GM21717 (cell line): ENCODE measurements around the gene GSTM4.

Experiments used
- ATAC-seq: cut with Tn5 transposase; IDR thresholded peaks from one replicate; pipeline ENCODE4 v1.9.1; 2021; ENCODE audit warnings: mild to moderate bottlenecking, moderate library complexity; ENCODE audit not compliant: unreplicated experiment

Gene GSTM4

DNA sequence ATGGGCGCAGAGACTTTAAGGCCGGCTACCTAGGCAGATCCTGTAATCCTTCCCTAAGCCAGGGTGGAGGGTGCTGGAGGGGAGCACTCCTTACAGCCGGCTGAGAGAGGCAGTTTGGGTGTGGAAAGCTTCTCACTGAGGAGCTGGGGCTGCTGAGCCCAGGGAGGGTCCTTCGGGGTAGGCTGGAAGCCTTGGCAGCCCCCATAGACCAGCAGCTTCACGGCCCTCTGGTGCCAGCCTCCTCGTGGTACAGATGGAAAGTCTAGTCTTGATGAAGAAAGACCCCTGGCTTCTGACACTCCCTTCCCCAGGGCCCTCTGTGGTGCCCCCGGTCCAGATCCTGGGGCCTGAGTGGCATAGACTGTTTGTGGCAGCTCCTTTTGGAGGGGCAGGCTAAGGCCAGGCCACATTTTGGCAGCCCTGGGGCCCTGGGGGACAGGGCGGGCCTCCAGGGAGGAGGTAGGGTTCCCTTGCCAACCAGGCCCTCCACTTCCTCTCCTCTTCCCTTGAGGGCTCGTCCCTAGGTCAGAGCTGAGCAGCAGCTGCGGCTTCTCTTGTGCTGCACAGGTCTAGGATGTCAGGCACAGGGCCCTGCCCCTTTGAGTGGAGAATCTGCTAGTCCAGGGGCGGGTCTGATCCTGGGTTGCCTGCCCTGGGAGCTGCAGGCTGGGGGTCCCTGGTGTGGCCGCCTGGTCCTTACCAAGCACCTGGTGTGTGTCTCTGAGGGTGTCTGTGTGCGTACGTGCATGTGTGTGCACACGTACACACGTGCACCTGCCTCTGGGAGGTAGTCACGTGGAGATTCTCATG, 31.5 kb upstream of the GSTM4 start:
- no peak for ATAC-seq

DNA sequence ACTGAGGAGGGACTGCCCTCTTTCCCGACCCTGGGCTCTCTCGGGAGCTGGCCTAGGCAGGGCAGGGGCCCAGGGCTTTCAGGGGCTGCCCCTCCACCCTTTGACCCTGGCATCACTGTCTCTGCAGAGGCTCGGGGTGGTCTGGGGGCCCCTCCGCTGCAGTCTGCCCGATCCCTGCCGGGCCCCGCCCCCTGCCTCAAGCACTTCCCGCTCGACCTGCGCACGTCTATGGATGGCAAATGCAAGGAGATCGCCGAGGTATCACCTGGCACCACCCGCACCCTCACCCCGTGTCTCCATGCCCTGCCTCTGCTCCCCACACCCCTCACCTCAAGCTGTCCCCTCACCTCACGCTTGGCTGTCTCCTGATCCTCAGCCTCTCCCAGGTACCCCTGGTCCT, 30.7 kb upstream of the GSTM4 start:
- ATAC-seq, result no peak

DNA sequence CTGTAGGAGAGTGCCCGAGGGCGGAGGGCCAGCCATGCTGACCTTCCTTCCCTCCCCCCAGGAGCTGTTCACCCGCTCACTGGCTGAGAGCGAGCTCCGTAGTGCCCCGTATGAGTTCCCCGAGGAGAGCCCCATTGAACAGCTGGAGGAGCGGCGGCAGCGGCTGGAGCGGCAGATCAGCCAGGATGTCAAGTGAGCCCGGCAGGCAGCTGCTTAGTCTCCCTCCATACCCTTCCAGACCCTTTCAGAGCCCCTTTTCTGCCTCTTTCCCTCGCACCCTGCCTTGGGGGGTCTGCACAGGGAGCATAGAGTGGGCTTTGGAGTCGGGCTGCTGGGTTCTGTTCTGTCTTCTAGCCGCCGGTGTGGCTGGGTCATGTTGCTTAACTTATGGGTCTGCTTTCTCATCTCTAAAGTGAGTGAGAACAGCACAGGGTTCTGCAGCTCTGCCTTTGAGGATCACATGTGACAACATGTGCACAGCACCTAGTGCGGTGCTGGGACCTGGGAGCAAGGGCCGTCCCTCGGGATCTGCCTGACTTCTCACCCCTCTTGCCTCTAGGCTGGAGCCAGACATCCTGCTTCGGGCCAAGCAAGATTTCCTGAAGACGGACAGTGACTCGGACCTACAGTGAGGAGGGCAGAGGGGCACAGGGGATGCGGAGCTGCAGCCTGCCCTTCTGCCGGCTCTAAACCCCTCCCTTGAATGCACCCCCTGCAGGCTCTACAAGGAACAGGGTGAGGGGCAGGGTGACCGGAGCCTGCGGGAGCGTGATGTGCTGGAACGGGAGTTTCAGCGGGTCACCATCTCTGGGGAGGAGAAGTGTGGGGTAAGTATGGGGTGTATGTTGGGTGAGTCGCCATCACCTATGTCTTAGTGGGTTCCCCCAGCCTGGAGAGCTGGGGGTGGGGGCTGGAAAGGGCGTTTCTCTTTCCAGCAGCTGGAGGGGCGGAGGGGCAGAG, 30.0 kb upstream of the GSTM4 start:
- ATAC-seq, result no peak

DNA sequence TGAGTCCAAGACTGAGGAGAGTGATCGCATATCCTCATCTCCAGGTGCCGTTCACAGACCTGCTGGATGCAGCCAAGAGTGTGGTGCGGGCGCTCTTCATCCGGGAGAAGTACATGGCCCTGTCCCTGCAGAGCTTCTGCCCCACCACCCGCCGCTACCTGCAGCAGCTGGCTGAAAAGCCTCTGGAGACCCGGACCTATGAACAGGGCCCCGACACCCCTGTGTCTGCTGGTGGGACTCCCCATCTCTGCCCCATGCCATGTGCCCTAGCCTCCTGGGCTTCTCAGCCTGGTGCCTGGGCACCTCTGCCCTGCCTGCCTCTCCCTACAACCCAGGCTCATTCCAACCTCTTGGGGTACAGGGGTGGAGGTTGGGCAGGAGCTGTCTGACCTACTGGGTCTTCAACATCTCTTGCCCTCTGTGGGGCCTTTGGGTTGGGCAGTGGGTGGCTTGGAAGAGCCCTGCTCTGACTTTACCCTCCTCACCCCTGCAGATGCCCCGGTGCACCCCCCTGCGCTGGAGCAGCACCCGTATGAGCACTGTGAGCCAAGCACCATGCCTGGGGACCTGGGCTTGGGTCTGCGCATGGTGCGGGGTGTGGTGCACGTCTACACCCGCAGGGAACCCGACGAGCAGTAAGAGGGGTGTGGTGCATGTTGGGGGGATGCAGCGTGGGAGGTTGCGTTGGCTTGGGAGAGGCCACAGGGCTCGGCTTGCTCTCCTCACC, 29.1 kb upstream of the GSTM4 start:
- ATAC-seq, result no peak

DNA sequence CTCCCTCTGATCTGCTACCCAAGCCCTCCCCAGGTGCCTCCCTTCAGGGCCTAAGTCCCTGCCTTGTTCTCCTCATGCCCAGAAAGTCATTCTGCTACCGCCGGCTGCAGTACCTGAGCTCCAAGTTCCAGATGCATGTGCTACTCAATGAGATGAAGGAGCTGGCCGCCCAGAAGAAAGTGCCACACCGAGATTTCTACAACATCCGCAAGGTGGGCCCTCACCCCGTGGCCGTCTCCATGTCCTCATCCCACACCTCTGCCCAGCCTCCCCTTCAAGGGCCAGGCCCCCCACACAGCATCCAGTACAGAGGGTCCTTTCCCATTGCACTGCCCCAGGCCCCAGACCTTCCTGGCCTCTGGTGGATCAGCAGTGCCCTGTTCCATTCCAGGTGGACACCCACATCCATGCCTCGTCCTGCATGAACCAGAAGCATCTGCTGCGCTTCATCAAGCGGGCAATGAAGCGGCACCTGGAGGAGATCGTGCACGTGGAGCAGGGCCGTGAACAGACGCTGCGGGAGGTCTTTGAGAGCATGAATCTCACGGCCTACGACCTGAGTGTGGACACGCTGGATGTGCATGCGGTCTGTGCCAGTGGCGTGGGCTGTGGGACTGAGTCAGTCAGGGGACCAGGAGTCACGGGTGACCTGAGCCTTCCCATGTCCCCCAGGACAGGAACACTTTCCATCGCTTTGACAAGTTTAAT, 28.1 kb upstream of the GSTM4 start:
- no peak for ATAC-seq

DNA sequence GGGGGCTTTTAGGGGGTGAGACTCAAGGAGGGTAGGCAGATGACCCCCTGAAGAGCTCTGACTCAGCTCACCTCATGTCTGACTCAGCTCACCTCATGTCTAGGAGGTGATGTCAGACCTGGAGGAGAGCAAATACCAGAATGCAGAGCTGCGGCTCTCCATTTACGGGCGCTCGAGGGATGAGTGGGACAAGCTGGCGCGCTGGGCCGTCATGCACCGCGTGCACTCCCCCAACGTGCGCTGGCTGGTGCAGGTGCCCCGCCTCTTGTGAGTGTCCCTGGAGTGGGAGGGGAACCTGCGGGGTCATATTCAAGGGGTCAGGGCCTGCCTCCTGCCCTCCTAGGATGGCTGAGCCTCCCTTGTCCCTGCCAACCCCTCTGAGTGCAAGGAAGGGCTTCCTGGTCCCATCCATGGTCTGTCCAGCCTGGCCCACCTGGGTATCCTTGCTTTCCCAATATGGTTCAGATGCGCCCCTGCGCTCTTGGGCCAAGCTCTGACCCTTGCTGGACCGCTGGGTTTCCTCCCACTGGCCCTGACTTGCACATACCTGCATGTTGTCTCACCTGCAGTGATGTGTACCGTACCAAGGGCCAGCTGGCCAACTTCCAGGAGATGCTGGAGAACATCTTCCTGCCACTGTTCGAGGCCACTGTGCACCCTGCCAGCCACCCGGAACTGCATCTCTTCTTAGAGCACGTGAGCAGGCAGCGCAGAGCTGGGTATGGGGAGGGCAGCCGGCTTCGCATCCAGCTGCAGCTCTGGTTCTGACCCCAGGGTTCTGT, 27.2 kb upstream of the GSTM4 start:
- no peak for ATAC-seq

DNA sequence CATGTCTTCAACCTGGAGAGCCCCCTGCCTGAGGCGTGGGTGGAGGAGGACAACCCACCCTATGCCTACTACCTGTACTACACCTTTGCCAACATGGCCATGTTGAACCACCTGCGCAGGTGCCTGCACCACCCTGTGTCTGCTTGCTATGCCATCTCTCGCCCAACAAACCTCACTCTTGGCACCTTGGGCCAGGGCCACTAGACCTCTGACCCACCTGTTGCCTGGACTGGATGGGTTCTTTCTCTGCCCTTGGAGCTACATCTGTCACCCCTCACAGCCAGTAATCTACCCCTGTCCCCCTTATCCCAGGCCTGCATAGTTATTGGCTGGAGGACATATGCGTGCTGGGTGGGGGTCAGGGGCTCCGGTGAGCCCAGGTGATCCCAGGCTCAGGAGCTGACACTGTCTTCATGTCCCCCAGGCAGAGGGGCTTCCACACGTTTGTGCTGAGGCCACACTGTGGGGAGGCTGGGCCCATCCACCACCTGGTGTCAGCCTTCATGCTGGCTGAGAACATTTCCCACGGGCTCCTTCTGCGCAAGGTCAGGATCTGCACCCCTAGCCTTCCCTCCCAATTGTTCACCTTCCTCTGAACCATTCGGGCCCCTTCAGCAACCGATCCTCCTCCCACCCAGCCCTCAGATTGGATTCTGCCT, 26.4 kb upstream of the GSTM4 start:
- no peak for ATAC-seq

DNA sequence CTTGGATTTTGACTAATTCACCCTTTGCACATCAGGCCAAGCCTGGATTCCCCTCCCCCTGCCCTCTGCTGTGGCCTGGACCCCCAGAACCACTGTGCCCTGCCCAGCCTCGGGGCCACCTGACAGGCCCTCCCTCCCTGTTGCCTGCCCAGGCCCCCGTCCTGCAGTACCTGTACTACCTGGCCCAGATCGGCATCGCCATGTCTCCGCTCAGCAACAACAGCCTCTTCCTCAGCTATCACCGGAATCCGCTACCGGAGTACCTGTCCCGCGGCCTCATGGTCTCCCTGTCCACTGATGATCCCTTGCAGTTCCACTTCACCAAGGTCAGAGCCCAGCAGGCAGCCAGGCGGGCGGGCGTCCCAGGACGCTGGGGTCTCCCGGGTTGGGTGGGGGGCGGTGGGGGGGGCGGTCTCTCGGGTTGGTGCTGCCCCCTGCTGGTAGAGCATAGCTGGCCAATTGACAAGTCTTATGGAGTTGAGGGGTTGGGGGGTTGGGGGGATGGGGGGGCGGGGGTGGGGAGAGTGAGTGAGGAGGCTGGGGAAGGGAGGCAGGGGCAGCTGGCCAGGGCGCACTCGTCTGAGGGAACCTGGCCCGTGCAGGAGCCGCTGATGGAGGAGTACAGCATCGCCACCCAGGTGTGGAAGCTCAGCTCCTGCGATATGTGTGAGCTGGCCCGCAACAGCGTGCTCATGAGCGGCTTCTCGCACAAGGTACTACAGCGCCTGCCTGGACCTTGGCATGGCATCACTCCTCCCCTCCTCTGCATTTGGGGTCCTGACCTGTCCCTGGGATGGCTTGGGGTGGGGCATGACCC, 25.6 kb upstream of the GSTM4 start:
- no peak for ATAC-seq

DNA sequence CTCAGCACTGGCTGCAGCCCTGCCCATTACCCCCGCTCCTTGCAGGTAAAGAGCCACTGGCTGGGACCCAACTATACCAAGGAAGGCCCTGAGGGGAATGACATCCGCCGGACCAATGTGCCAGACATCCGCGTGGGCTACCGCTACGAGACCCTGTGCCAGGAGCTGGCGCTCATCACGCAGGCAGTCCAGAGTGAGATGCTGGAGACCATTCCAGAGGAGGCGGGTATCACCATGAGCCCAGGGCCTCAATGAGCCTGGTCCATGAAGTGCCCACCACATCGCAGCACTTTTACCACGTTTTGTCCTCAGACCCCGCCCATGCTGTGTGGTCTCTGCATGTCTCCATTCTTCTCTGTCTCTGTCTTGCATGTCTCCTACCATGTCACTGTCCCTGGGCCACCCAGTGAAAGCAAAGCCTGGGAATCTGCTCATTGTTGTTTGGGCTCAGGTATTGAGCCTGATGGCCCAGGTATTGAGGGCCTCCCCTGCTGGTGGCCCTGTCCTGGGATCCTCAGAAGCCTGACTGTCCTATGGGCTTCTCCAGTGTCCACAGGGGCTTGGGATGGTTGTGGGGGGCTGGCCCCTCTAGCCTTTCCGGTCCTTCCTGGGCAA, 24.9 kb upstream of the GSTM4 start:
- ATAC-seq, result no peak

DNA sequence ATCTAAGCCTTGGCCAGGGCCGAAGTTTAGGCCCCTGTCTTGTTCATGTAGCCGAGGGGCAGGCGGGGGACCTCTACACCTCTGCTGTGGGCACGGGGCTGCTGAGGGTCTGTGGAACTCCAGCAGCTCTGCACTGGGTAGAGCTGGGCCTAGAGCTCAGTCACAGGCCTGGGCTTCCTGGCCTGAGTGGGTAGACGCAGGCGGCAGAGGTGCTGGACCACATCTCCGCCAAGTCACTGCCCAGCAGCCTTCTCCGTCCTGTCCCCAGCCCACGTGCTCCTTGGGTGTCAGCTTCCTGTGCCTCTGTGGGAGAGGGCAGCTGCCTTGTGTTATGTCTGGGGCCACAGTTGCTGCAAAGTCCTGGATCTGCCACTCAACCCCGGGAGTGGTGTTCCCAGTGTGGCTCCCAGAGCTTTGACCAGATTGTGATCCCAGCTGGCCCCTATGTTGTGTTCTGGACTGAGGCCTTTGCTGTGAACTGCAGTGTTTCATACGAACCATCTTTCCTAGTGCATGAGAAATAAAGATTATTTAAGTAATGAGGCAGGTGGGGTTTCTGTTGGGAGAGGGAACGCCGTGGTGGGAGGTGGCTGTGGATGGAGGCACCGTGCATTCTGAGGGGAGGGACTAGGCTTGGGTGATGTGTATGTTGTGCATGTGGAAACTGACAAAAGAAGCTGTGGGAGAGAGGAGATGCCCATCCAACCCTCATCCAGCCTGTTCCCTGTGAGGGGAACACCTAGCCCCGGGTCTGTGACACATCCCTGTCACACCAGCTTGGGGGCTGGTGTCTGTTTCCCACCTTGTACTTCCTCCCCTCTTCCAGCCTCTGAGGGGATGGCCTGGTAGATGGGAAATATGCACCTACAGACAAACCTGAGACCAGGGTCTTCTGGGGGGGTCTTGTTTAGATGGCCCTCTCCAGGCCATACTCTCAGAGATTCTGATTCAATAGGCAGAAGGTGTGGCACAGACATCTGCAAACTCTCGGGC, 24.1 kb upstream of the GSTM4 start:
- ATAC-seq, result no peak

DNA sequence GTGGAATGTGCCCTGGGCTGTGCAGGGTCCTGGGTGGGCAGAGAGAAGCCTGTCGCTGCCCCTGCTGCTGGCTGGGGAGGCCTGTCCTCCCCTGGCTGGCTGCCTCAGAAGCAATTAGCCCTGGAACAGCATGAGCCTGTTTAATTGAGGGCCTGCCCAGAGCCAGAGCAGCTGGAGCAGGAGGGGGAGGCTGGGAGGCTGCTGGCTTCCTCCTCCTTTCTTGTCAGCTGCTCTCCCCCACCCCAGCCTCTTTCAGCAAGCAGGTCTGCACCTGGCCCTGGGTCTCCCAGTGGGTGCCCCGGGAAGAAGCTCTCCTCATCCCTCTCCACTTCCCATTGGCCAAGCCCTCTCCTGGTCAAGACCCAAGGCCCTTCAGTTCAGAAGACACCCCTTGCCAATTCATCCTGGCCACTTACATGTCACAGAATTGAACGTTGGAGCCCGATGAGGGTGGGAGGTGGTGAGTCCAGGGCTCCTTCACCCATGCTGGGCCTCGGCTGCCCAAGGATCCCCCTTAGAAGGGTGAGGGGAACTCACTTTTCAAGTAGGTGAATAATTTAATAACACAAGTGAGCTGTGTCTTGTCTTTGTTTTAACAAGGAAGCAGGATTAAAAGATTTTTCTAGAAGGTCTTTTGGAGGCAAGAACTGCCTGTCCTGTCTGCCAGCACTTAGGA, 23.1 kb upstream of the GSTM4 start:
- ATAC-seq, result no peak

DNA sequence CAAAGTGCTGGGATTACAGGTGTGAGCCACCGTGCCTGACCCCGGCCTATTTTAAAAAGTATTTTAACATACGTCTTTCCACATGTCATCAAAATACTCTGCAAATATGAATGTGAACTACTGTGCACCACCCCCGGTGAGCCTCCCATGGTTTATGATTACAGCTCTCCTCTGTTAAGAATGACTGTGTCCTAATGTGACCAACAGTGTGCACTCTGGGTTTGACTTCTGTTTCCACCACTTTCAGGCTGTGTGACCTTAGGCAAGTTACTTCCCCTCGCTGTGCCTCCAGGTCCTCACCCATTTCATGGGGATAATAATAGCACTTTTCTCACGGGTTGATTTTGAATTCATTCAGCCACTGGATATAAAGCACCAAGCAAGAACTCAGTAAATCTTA, 21.6 kb upstream of the GSTM4 start:
- no peak for ATAC-seq

DNA sequence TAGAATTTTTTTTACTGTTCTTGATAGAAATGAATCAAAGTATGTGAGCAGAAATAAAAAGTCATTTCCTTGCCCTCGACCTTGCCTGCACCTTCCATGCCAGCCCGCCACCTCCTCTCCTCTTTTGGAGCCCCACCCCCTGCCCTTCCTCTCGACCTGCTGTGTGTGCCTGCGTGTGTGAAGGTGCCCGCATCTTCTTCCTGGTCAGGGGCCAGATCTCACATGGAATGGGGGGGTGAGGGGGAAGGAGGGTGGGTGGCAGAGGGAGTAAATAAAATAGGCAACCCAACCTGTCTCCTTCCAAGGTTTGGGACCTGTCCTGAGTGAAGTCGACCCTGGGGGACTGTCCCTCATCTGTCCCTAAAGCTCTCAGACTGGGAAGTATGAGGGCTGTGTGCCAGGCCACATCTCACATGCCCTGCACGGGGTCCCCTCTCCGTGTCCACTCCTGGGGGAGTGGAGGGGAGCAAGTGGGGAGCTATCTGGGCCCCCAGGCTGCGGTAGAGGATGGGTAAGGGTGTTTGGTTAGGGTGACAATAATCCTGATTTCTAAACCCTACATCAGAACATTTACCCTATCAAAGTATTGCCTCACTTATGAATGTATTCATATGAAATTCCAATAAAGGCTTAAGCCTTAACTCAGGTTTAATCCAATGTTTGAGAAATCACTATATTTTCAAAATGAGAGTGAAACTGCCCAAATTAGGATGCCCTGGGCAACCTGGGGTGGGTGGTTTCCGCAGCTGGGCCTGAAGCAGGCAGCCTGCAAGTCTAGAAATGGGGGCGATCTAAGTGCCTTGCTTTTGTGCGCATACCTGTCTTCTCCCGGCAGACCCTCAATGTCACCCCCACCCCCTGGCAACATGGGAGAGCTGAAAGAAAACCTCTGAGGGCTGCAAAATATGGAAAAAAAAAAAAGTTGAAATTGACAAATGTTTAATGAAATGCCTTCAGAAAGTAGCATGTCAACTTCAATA, 20.8 kb upstream of the GSTM4 start:
- no peak for ATAC-seq

DNA sequence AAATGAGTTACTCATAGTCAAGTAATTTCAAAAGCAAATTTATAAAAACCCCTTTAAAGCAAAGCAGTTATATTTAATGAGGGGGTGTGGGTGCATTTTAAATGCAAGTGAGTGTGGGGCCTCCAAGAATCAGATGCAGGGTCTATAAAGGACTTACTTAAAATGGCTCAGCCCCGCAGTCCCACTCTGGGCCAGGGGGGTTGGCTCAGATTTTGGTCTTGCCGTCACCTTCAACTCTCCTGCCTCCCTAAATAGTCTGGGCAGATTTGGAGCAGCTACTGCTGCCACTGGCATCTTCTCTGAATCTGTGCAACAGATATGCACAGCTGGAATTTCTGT, 20.1 kb upstream of the GSTM4 start:
- ATAC-seq, result no peak

DNA sequence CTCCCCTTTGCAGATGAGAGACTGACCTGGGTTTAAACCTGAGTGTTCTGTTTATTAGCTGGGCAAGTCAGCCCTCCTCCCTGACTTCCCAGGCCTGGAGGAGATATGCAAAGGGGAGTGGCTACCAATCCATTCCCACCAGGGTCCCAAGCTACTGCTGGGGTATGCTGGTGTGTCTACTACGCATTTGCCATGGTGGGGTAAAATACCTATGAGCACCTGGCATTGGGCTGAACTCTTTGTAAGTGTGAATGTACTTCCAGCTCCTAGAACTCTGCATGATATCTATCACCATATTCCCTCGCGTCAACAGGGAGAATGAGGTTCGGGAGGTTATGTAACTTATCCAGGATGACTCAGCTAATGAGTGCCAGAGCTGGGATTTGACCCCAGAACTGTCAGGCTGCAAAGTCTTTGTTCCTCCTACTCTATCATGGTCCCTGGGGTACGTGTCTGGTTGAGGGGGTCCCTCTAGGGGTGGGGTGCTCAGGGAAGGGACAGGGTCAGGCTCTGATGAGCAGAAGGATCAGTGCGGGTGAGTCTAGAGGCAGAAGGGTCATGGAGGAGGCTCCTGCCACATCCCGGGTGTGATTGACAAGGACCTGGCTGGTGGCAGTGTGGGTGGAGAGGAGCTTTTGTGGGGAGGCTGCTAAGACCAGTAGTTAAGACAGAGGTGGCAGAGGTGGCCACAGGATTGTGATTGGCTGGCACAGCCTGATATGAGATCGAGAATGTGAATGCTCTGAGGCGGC, 19.5 kb upstream of the GSTM4 start:
- no peak for ATAC-seq
